AG10803 (cell line): ENCODE results near the gene KANK3.
A peak's percentile ranks its signal among the peaks of the same experiment; 100 is the strongest.

Source experiments
- DNase-seq: peaks from one replicate; pipeline ENCODE4 v3.0.0; 2010; ENCODE audit warnings: low read depth
- H3K4me3 ChIP-seq: 2 replicates; pipeline ENCODE4 v1.5.1; 2011; ENCODE audit warnings: mild to moderate bottlenecking, low read length, control low read depth
- CTCF ChIP-seq: conservative IDR thresholded peaks from 2 replicates; pipeline ENCODE4 v1.5.1; 2011; ENCODE audit warnings: mild to moderate bottlenecking, low read length, control low read depth, inconsistent platforms

KANK3 gene

GRCh38 chr19:8373867-8374813 is 31.1 kb upstream of the KANK3 start:
- no peak for DNase-seq
- no peak for TF ChIP-seq CTCF
- H3K4me3 ChIP-seq, result no peak overlapping the region

GRCh38 chr19:8371011-8371804 is 28.1 kb upstream of the KANK3 start:
- no peak for TF ChIP-seq CTCF
- no peak for DNase-seq
- no peak overlapping the region for H3K4me3 ChIP-seq

GRCh38 chr19:8370176-8371010 is 27.3 kb upstream of the KANK3 start:
- TF ChIP-seq CTCF, result no peak

GRCh38 chr19:8367327-8368001 is 24.4 kb upstream of the KANK3 start:
- no peak for TF ChIP-seq CTCF
- peak overlapping the region; percentile 35 for H3K4me3 ChIP-seq
- peak; percentile 98 for DNase-seq

More at GRCh38 chr19:8370176-8371010, 27.3 kb upstream of the KANK3 start:
- no peak overlapping the region for H3K4me3 ChIP-seq
- no peak for DNase-seq

GRCh38 chr19:8366961-8367326 is 23.9 kb upstream of the KANK3 start:
- peak; percentile 58 for DNase-seq
- TF ChIP-seq CTCF, result no peak
- peak overlapping the region; percentile 31 for H3K4me3 ChIP-seq

- TF ChIP-seq CTCF, result no peak
- no peak overlapping the region for H3K4me3 ChIP-seq
- no peak for DNase-seq
Measured at GRCh38 chr19:8366121-8366581, 23.1 kb upstream of the KANK3 start.
